Activated T-cell treated with anti-CD3 and anti-CD28 coated beads for 1 hour (primary cell): Measurements from ENCODE around the gene SEBOX.

Source experiments
- DNase-seq: peaks from one replicate; pipeline ENCODE4 v3.0.0-alpha.2; 2020; ENCODE audit warnings: low read depth

Gene SEBOX

GRCh38 chr17:28392491-28392890 lies 27.5 kb upstream of the SEBOX start:
- no peak for DNase-seq

- DNase-seq: no peak
These were observed 26.4 kb upstream of the SEBOX start for GRCh38 chr17:28391401-28391800.

- no peak for DNase-seq
These were observed 26.0 kb upstream of the SEBOX start for GRCh38 chr17:28390984-28391383.

GRCh38 chr17:28390563-28390962 lies 25.6 kb upstream of the SEBOX start:
- no peak for DNase-seq

- DNase-seq: no peak
These were observed 25.1 kb upstream of the SEBOX start for GRCh38 chr17:28390141-28390540.

- DNase-seq: no peak
These were observed 23.1 kb upstream of the SEBOX start for GRCh38 chr17:28388106-28388505.

GRCh38 chr17:28386391-28386790 lies 21.4 kb upstream of the SEBOX start:
- no peak for DNase-seq

- DNase-seq: no peak
These were observed 20.4 kb upstream of the SEBOX start for GRCh38 chr17:28385406-28385805.

GRCh38 chr17:28385037-28385400 lies 20.0 kb upstream of the SEBOX start:
- no peak for DNase-seq

GRCh38 chr17:28384281-28385036 lies 19.5 kb upstream of the SEBOX start:
- DNase-seq: peak; percentile 47

GRCh38 chr17:28381141-28381825 lies 16.3 kb upstream of the SEBOX start:
- DNase-seq: no peak

GRCh38 chr17:28379814-28380801 lies 15.1 kb upstream of the SEBOX start:
- no peak for DNase-seq

GRCh38 chr17:28372945-28373274 lies 7.9 kb upstream of the SEBOX start:
- DNase-seq: no peak

- DNase-seq: no peak
These were observed 7.4 kb upstream of the SEBOX start for GRCh38 chr17:28372203-28372944.

- peak; percentile 72 for DNase-seq
These were observed 6.5 kb upstream of the SEBOX start, which contains the start of gene SARM1 for GRCh38 chr17:28371245-28372202. Gene SARM1, plus strand, starts transcription at chr17:28371694. Its CDS starts 339 bp downstream, at chr17:28372033.

- no peak for DNase-seq
These were observed 5.7 kb upstream of the SEBOX start for GRCh38 chr17:28370744-28371103.

- DNase-seq: no peak
These were observed 5.2 kb upstream of the SEBOX start, which contains the start of gene VTN for GRCh38 chr17:28370035-28370743. Gene VTN, minus strand, starts transcription at chr17:28370307. Its CDS starts 104 bp downstream, at chr17:28370203.

GRCh38 chr17:28369684-28370034 lies 4.7 kb upstream of the SEBOX start:
- DNase-seq: no peak

GRCh38 chr17:28368915-28369683 lies 4.1 kb upstream of the SEBOX start:
- no peak for DNase-seq
